GM12878 (cell line): Measurements from ENCODE around the gene DOCK1. TPM values are rescaled to one million over a fixed set of nuclear protein-coding genes. Genes with fewer than 3 reads are reported as not detected.

Experiments used
- ATAC-seq: fragments of 200-7000 bp; cut with Tn5 transposase; 3 replicates; pipeline ENCODE4 v1.9.1; 2020; ENCODE audit warnings: mild to moderate bottlenecking, moderate library complexity
- BruUV-seq: library from RNA; stranded (reverse); fragments of 400-500 nt; replicated peaks from 2 replicates; lab custom pipeline; 2021; lab: Mats Ljungman, UMichigan
- CTCF ChIA-PET: fragments of 300-600 bp; sonication (Branson Sonifier 250); formaldehyde crosslinking; extraction: SDS; loops from one replicate; lab custom pipeline; 2021; ENCODE audit warnings: inconsistent platforms; lab: Yijun Ruan, JAX
- POLR2A ChIA-PET: fragments of 350-600 bp; formaldehyde crosslinking; extraction: SDS; loops from one replicate; lab custom pipeline; 2021; ENCODE audit warnings: inconsistent platforms; lab: Charles Lee
- RAD21 ChIA-PET: fragments of 300-600 bp; sonication (Branson Sonifier 250); formaldehyde crosslinking; loops from one replicate; lab custom pipeline; 2023; ENCODE audit warnings: antibody characterized with exemption; ENCODE audit not compliant: unreplicated experiment; lab: Charles Lee
- SMC1A ChIA-PET: fragments of 300-600 bp; sonication (Branson Sonifier 250); formaldehyde crosslinking; loops from one replicate; lab custom pipeline; 2023; ENCODE audit not compliant: unreplicated experiment, uncharacterized antibody; lab: Charles Lee
- DNase-seq: peaks from one replicate; pipeline ENCODE4 v3.0.0-alpha.2; 2011; ENCODE audit warnings: low read depth, low spot score
- FAIRE-seq: peaks from 3 replicates; lab custom pipeline; 2011; peaks lifted over from hg19 to GRCh38; lab: Jason Lieb, UNC
- H2AFZ ChIP-seq: 2 replicates; pipeline ENCODE4 v1.6.0; 2011; ENCODE audit warnings: low read depth, low read length, control low read depth; ENCODE audit not compliant: control insufficient read depth
- H3K27ac ChIP-seq: 2 replicates; pipeline ENCODE4 v1.5.1; 2011; ENCODE audit warnings: control low read depth; ENCODE audit not compliant: control insufficient read depth, insufficient read depth
- H3K27me3 ChIP-seq, 2 experiments: replicated peaks in 1 of 2; 2 replicates each; pipeline versions ENCODE4 v1.6.0 to v1.6.1; 2011; ENCODE audit warnings: low read length in 1 of 2; ENCODE audit not compliant: control insufficient read depth in 2 of 2, insufficient read depth in 2 of 2
- H3K36me3 ChIP-seq, 2 experiments: 2 replicates each; pipeline ENCODE4 v1.5.1; 2011; ENCODE audit warnings: low read length in 1 of 2; ENCODE audit not compliant: control insufficient read depth in 2 of 2, insufficient read depth in 2 of 2
- H3K4me1 ChIP-seq: 2 replicates; pipeline ENCODE4 v1.6.1; 2011; ENCODE audit warnings: mild to moderate bottlenecking, low read length, moderate library complexity, mixed read lengths; ENCODE audit not compliant: control insufficient read depth, insufficient read depth
- H3K4me2 ChIP-seq: 2 replicates; pipeline ENCODE4 v1.6.0; 2011; ENCODE audit warnings: control low read depth; ENCODE audit not compliant: control insufficient read depth, insufficient read depth
- H3K4me3 ChIP-seq: fragments of 200-600 bp; sonication (generic); 2 replicates; pipeline ENCODE4 v1.5.1; 2016
- H3K79me2 ChIP-seq: 2 replicates; pipeline ENCODE4 v1.6.0; 2011; ENCODE audit warnings: low read length; ENCODE audit not compliant: control insufficient read depth, insufficient read depth
- H3K9ac ChIP-seq: 2 replicates; pipeline ENCODE4 v1.8.0; 2011; ENCODE audit warnings: low read length, control low read depth, mixed read lengths; ENCODE audit not compliant: control insufficient read depth, insufficient read depth
- H3K9me3 ChIP-seq: replicated peaks from 3 replicates; pipeline ENCODE4 v1.5.1; 2011; ENCODE audit warnings: mild to moderate bottlenecking, low read length; ENCODE audit not compliant: control insufficient read depth, insufficient read depth
- H4K20me1 ChIP-seq: 2 replicates; pipeline ENCODE4 v1.6.0; 2011; ENCODE audit not compliant: control insufficient read depth, insufficient read depth
- BMI1 ChIP-seq: fragments of 450-650 bp; IDR thresholded peaks from 2 replicates; pipeline ENCODE4 v1.6.1; 2016; ENCODE audit warnings: mild to moderate bottlenecking, moderate library complexity, borderline replicate concordance
- CREM ChIP-seq: IDR thresholded peaks from 2 replicates; pipeline ENCODE4 v1.6.1; 2014; ENCODE audit warnings: antibody characterized with exemption, low read depth
- EED ChIP-seq: sonication (generic); IDR thresholded peaks from 2 replicates; pipeline ENCODE4 v1.6.1; 2016; ENCODE audit warnings: antibody characterized with exemption, low read depth
- EGR1 ChIP-seq, 2 experiments: IDR thresholded peaks; 1 replicate in 1 of 2; 2 replicates in 1 of 2; pipeline ENCODE4 v1.6.1; 2011 to 2012; ENCODE audit warnings: low read depth in 2 of 2, low read length in 2 of 2, borderline replicate concordance in 1 of 2, mild to moderate bottlenecking in 1 of 2, moderate library complexity in 1 of 2
- GATAD2B ChIP-seq: fragments of 450-650 bp; conservative IDR thresholded peaks from 2 replicates; pipeline ENCODE4 v1.6.1; 2017; ENCODE audit warnings: low read depth, mild to moderate bottlenecking, moderate library complexity
- HCFC1 ChIP-seq: fragments of 150-350 bp; IDR thresholded peaks from 2 replicates; pipeline ENCODE4 v1.6.1; 2014; ENCODE audit warnings: low read length
- MTA3 ChIP-seq: IDR thresholded peaks from 2 replicates; pipeline ENCODE4 v1.6.1; 2012; ENCODE audit warnings: low read length, inconsistent platforms, borderline replicate concordance
- NBN ChIP-seq: fragments of 450-650 bp; IDR thresholded peaks from 2 replicates; pipeline ENCODE4 v1.6.1; 2016
- NR2F1 ChIP-seq: fragments of 450-650 bp; conservative IDR thresholded peaks from 2 replicates; pipeline ENCODE4 v1.6.1; 2017; ENCODE audit warnings: mild to moderate bottlenecking
- POLR2AphosphoS2 ChIP-seq: IDR thresholded peaks from 2 replicates; pipeline ENCODE4 v1.6.1; 2011; ENCODE audit warnings: low read depth, mild to moderate bottlenecking, low read length, improper control_type of control experiment, moderate library complexity
- RAD51 ChIP-seq: fragments of 450-650 bp; IDR thresholded peaks from 2 replicates; pipeline ENCODE4 v1.6.1; 2016; ENCODE audit warnings: moderate library complexity, mild to moderate bottlenecking, inconsistent platforms
- SP1 ChIP-seq: IDR thresholded peaks from one replicate; pipeline ENCODE4 v1.6.1; 2011; ENCODE audit warnings: low read depth, low read length
- WGBS: methylation state at CpG from one replicate; pipeline ENCODE4 v1.1.6; 2016; ENCODE audit warnings: low lambda C conversion rate; ENCODE audit not compliant: insufficient replicate concordance, insufficient coverage; ENCODE audit errors: missing lambda C conversion rate; 5-methylcytosine and 5-hydroxymethylcytosine counted together
- in situ Hi-C: fragments of 300-500 bp; cut with MboI; formaldehyde crosslinking; loops from 9 replicates; pipeline ENCODE4 v1.14.3; 2018; ENCODE audit warnings: mixed read lengths
- intact Hi-C: fragments of 100-400 bp; cut with micrococcal nuclease; formaldehyde crosslinking; loops from one replicate; pipeline ENCODE4 v1.14.2; 2022; ENCODE audit not compliant: unreplicated experiment
- polyA plus RNA-seq, 11 experiments: library from polyadenylated mRNA; depleted of rRNA in 4 of 11; unstranded in 6 of 11; stranded (reverse) in 5 of 11; fragments of >200 nt; fragmentation: Nextera tagmentation in 4 of 11; fragmentation: Illumina TruSeq in 1 of 11; extraction: Ambion mirVana in 4 of 11; extraction: Trizol in 1 of 11; gene quantifications; 1 replicate in 1 of 11; 2 replicates in 10 of 11; pipeline versions ENCODE4 v1.2.1 to v1.2.3, GENCODE V29; 2011 to 2016; ENCODE audit warnings: inconsistent platforms in 2 of 11, missing spikeins in 2 of 11, low read depth in 1 of 11
- total RNA-seq, 4 experiments: library from RNA; depleted of rRNA in 3 of 4; stranded (reverse); fragments of >200 nt in 3 of 4; fragmentation: Illumina TruSeq in 1 of 4; extraction: Trizol in 1 of 4; gene quantifications; 2 replicates each; pipeline versions ENCODE4 v1.2.1 to v1.2.3, GENCODE V29; 2013 to 2021
- TF ChIP-seq, protein P1 (sequence below): fragments of 450-650 bp; IDR thresholded peaks from 2 replicates; pipeline ENCODE4 v1.6.1; 2017; ENCODE audit warnings: low read depth, mild to moderate bottlenecking, moderate library complexity
- TF ChIP-seq, protein P2 (sequence below): fragments of 450-650 bp; IDR thresholded peaks from 2 replicates; pipeline ENCODE4 v1.6.1; 2016; ENCODE audit warnings: mild to moderate bottlenecking, moderate library complexity, borderline replicate concordance
- TF ChIP-seq, protein P3 (sequence below): fragments of 450-650 bp; IDR thresholded peaks from 2 replicates; pipeline ENCODE4 v1.6.1; 2016; ENCODE audit warnings: mild to moderate bottlenecking

Gene DOCK1
- total and polyA plus RNA-seq, 10 of the 15 experiments (the other 5 are each of a cell fraction or from before 2014, with no cell fraction given), result 0.05 to 0.18 TPM; not detected in 8

DNA sequence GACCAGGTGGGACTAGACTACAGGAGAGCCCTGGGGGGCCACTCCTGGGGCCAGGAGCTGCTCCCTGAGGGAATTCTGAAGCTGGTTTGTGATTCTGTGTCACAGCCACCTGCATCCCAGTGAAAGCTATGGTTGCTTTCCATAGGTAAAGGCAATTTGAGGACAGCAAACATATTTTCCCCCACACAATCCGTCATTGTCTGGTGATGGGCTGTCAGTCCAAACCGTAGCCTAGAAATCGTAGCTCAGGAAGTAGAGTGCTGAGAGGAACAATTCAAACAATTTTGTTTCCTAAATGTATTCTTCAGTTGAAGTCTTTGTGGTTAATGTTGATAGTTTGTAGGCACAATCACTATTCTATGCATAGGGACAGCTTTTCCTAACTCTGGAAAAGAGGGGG, 397.1 kb downstream of the DOCK1 start (continued):
- TF ChIP-seq EGR1 (IDR thresholded peaks at IDR 0.05; ENCODE audit: borderline replicate concordance in 1 of 2, low read depth in 2 of 2, low read length in 2 of 2), result no peak
- TF ChIP-seq GATAD2B, result no peak
- TF ChIP-seq, protein P1, sequence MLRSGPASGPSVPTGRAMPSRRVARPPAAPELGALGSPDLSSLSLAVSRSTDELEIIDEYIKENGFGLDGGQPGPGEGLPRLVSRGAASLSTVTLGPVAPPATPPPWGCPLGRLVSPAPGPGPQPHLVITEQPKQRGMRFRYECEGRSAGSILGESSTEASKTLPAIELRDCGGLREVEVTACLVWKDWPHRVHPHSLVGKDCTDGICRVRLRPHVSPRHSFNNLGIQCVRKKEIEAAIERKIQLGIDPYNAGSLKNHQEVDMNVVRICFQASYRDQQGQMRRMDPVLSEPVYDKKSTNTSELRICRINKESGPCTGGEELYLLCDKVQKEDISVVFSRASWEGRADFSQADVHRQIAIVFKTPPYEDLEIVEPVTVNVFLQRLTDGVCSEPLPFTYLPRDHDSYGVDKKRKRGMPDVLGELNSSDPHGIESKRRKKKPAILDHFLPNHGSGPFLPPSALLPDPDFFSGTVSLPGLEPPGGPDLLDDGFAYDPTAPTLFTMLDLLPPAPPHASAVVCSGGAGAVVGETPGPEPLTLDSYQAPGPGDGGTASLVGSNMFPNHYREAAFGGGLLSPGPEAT, result no peak
- TF ChIP-seq POLR2AphosphoS2, result no peak
- TF ChIP-seq CREM, result no peak
- TF ChIP-seq NR2F1, result no peak
- no peak for TF ChIP-seq BMI1
- no peak for TF ChIP-seq RAD51
- TF ChIP-seq NBN, result no peak
- no peak for TF ChIP-seq MTA3

DNA sequence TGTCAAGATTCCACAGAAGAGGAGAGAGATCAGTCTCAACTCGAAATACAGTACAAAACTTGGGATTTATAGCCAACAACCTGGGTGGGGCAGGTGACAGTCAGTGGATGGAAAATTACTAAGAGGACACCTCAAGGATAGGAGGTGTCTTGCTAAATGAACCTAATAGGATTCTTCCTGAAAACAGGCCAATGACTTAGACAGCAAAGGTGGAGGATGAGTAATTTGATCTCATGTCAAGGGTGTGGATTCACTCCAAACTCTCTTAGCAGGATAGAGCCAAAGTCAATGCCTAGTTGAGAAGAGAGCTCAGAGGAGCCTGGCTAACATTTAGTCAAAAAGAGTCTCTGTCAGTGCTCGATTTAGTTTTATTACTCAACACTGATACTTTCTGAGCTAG, 397.9 kb downstream of the DOCK1 start:
- ATAC-seq (no peak), FAIRE-seq (no peak), DNase-seq (no peak)
- ChIA-PET SMC1A (no interaction called here), POLR2A (no interaction called here), CTCF (no interaction called here), RAD21 (no interaction called here)
- no peaks in the 10 kb centered on the region; the same call in 2 of the 3 replicates for H3K9me3 ChIP-seq
- no peak overlapping the region for H2AFZ ChIP-seq
- H3K9ac ChIP-seq, result no peak overlapping the region
- TF ChIP-seq, protein P2, sequence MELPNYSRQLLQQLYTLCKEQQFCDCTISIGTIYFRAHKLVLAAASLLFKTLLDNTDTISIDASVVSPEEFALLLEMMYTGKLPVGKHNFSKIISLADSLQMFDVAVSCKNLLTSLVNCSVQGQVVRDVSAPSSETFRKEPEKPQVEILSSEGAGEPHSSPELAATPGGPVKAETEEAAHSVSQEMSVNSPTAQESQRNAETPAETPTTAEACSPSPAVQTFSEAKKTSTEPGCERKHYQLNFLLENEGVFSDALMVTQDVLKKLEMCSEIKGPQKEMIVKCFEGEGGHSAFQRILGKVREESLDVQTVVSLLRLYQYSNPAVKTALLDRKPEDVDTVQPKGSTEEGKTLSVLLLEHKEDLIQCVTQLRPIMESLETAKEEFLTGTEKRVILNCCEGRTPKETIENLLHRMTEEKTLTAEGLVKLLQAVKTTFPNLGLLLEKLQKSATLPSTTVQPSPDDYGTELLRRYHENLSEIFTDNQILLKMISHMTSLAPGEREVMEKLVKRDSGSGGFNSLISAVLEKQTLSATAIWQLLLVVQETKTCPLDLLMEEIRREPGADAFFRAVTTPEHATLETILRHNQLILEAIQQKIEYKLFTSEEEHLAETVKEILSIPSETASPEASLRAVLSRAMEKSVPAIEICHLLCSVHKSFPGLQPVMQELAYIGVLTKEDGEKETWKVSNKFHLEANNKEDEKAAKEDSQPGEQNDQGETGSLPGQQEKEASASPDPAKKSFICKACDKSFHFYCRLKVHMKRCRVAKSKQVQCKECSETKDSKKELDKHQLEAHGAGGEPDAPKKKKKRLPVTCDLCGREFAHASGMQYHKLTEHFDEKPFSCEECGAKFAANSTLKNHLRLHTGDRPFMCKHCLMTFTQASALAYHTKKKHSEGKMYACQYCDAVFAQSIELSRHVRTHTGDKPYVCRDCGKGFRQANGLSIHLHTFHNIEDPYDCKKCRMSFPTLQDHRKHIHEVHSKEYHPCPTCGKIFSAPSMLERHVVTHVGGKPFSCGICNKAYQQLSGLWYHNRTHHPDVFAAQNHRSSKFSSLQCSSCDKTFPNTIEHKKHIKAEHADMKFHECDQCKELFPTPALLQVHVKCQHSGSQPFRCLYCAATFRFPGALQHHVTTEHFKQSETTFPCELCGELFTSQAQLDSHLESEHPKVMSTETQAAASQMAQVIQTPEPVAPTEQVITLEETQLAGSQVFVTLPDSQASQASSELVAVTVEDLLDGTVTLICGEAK, result no peak
- TF ChIP-seq HCFC1 (no peak), NBN (no peak), SP1 (no peak), EED (no peak)
- TF ChIP-seq, protein P3, sequence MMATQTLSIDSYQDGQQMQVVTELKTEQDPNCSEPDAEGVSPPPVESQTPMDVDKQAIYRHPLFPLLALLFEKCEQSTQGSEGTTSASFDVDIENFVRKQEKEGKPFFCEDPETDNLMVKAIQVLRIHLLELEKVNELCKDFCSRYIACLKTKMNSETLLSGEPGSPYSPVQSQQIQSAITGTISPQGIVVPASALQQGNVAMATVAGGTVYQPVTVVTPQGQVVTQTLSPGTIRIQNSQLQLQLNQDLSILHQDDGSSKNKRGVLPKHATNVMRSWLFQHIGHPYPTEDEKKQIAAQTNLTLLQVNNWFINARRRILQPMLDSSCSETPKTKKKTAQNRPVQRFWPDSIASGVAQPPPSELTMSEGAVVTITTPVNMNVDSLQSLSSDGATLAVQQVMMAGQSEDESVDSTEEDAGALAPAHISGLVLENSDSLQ, result no peak
- WGBS, result 0% methylated on average over 2 of the region's 2 CpGs
- no peaks in the 10 kb centered on the region for H3K79me2 ChIP-seq
- intact Hi-C loops (no loop called here), in situ Hi-C loops (no loop called here)
- H3K27me3 ChIP-seq, result no peaks in the 10 kb centered on the region
- no peaks in the 10 kb centered on the region for H4K20me1 ChIP-seq
- no peaks in the 10 kb centered on the region for H3K4me1 ChIP-seq
- no peak overlapping the region for H3K27ac ChIP-seq
- no peak overlapping the region for H3K4me3 ChIP-seq
- no peaks in the 10 kb centered on the region for H3K36me3 ChIP-seq
- H3K4me2 ChIP-seq, result no peak overlapping the region
- BruUV-seq, result no TSS peak
